ENCODE data around the gene CLDN20.

The CLDN20 gene

DNA sequence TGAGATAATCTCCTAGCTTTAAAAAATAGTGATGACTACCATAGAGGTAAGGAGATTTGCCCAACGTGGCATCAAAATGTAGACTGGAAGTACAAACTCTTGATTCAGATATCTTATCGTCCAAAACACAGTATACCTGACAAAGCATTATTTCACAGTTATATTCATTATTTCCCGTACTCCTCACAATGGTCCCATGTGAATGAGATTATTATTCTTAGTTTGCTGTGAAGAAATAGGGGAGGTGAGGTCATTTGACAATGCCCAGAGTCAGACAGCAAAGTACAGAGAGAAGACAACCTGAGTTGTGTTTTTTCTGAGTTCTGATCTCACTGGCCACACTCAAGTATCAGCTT is 51.7 kb downstream of the CLDN20 start:
- Mint-ChIP-seq H3K4me1 (ENCODE audit: low read depth) (peaks cover 24% of the 10 kb centered on the region), H3K4me3 (peak overlapping the region; percentile 97), H3K27ac (peak overlapping the region; percentile 97), H3K9me3 (no peaks in the 10 kb centered on the region), H3K36me3 (ENCODE audit: low read depth) (peaks cover 19% of the 10 kb centered on the region), H3K27me3 (no peaks in the 10 kb centered on the region)
- intact Hi-C loops (cut with micrococcal nuclease), result loop anchor here (5.0 to 10.0 kb wide), 3 partner anchors 102 to 1707 kb away; no protein-coding TSS in a partner anchor

DNA sequence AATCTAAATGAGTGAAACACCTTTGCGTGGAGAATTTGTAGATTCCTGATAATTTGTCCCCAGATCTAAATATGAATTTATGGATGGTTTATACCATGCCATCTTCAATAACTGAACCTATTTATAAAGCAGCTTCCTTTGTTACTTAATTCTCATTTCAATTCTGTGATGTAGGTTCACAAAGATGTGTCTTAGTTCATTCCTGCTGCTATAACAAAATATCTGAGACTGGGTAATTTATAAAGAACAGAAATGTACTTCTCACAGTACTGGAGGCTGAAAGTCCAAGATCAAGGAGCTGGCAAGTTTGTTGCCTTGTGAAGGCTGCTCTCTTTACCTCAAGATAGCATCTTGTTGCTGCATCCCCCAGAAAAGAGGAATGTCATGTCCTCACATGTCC is 52.6 kb downstream of the CLDN20 start:
- Mint-ChIP-seq H3K27me3 (no peaks in the 10 kb centered on the region), H3K27ac (peak overlapping the region; percentile 30), H3K9me3 (no peaks in the 10 kb centered on the region), H3K36me3 (ENCODE audit: low read depth) (peaks cover 12% of the 10 kb centered on the region), H3K4me1 (ENCODE audit: low read depth) (peaks cover 32% of the 10 kb centered on the region), H3K4me3 (no peak overlapping the region)
- intact Hi-C loops (cut with micrococcal nuclease), result loop anchor here (5.0 to 10.0 kb wide), 3 partner anchors 101 to 1706 kb away; no protein-coding TSS in a partner anchor

DNA sequence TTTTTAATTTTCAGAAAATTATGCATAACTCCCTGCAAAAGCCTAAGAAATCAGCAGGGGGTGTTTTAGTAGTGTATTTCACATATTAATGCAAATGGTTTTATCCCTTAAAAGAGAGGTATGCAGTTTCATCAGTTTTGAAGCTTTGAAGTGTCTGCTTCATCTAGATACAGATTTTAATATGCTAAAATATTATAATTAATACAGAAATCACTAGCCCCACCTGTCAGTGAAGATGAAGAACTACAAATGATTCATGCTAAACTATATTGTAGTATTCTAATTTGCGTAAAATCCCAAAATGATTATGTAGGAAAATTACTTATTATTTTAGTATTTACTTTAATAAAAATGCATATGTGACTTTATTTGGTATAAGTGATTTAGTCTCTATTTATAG is 53.4 kb downstream of the CLDN20 start:
- Mint-ChIP-seq H3K27me3 (no peaks in the 10 kb centered on the region), H3K9me3 (no peaks in the 10 kb centered on the region), H3K4me1 (ENCODE audit: low read depth) (peaks cover 33% of the 10 kb centered on the region), H3K4me3 (no peak overlapping the region), H3K27ac (no peak overlapping the region), H3K36me3 (ENCODE audit: low read depth) (peaks cover 12% of the 10 kb centered on the region)
- intact Hi-C loops (cut with micrococcal nuclease), result loop anchor here (5.0 to 10.0 kb wide), 3 partner anchors 100 to 1705 kb away; no protein-coding TSS in a partner anchor

DNA sequence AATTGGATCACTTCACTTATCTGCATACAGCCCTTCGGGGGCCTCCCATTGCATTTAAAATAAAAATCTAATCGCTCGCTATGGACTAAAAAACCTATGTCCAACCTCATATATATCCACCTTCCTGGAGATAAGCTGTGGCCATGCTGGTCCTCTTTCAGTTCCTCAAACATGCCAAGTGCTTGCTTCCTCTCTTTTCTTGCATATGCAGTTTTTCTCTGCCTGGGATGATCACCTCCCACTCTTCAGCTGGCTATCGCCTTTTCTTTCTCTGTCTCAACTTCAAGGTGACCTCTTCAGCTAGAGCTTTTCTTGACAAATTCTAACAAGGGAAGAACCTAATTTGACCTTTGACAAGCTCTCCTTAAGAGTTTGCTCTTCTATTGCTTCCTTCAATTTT is 56.1 kb downstream of the CLDN20 start:
- no peaks in the 10 kb centered on the region for H3K9me3 Mint-ChIP-seq
- H3K27ac Mint-ChIP-seq, result peak overlapping the region; percentile 75
- no peaks in the 10 kb centered on the region for H3K27me3 Mint-ChIP-seq
- no peaks in the 10 kb centered on the region for H3K36me3 Mint-ChIP-seq (ENCODE audit: low read depth)
- H3K4me1 Mint-ChIP-seq (ENCODE audit: low read depth), result peaks cover 33% of the 10 kb centered on the region
- intact Hi-C loops (cut with micrococcal nuclease), result loop anchor here (5.0 to 10.0 kb wide), 5 partner anchors 97 to 1955 kb away; no protein-coding TSS in a partner anchor
- peak overlapping the region; percentile 68 for H3K4me3 Mint-ChIP-seq

DNA sequence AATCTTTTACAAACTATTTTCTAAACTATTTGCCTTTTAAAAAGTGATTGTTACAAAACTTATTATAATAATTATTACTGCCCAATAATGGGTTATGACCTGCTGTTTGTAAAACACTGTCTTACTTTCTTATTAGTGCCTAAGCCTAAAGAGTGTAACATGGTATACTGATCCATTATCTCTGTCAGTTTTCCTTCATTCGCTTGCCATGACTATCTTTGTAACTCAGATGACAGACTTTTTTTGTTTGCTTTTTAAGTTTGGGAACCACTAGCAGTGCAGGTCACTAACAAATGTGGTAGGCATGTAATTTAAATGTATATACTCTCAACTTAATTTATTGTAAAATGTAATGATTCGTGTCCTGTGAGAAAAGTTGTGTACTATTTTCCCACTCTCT is 60.4 kb downstream of the CLDN20 start:
- Mint-ChIP-seq H3K4me3 (no peak overlapping the region), H3K27ac (no peak overlapping the region), H3K27me3 (no peaks in the 10 kb centered on the region), H3K36me3 (ENCODE audit: low read depth) (no peaks in the 10 kb centered on the region), H3K9me3 (no peaks in the 10 kb centered on the region), H3K4me1 (ENCODE audit: low read depth) (peaks cover 28% of the 10 kb centered on the region)
- intact Hi-C loops (cut with micrococcal nuclease), result loop anchor here (10.0 kb wide), 2 partner anchors 1361 to 1951 kb away; no protein-coding TSS in a partner anchor

DNA sequence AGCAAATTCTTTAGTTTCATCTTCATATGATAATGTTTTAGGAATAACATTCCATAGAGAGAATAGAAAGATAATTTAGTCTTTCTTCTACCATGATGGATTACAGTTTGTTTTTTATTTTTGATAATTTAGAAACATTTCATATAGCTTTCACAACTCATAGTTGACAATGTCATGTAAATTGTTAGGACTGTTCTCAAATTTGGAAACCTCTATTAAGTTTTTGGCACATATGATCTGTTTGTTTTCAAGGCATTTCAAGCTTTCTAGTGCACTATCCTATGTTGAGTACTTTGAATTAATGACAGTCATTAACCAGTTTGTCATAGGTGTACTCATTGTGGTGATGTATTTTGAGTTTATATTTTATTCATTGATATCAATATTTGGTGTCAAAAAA is 61.2 kb downstream of the CLDN20 start:
- H3K9me3 Mint-ChIP-seq, result no peaks in the 10 kb centered on the region
- H3K4me1 Mint-ChIP-seq (ENCODE audit: low read depth), result peaks cover 20% of the 10 kb centered on the region
- no peak overlapping the region for H3K27ac Mint-ChIP-seq
- H3K36me3 Mint-ChIP-seq (ENCODE audit: low read depth), result no peaks in the 10 kb centered on the region
- intact Hi-C loops (cut with micrococcal nuclease), result loop anchor here (10.0 kb wide), 2 partner anchors 1360 to 1950 kb away; no protein-coding TSS in a partner anchor
- no peak overlapping the region for H3K4me3 Mint-ChIP-seq
- no peaks in the 10 kb centered on the region for H3K27me3 Mint-ChIP-seq

DNA sequence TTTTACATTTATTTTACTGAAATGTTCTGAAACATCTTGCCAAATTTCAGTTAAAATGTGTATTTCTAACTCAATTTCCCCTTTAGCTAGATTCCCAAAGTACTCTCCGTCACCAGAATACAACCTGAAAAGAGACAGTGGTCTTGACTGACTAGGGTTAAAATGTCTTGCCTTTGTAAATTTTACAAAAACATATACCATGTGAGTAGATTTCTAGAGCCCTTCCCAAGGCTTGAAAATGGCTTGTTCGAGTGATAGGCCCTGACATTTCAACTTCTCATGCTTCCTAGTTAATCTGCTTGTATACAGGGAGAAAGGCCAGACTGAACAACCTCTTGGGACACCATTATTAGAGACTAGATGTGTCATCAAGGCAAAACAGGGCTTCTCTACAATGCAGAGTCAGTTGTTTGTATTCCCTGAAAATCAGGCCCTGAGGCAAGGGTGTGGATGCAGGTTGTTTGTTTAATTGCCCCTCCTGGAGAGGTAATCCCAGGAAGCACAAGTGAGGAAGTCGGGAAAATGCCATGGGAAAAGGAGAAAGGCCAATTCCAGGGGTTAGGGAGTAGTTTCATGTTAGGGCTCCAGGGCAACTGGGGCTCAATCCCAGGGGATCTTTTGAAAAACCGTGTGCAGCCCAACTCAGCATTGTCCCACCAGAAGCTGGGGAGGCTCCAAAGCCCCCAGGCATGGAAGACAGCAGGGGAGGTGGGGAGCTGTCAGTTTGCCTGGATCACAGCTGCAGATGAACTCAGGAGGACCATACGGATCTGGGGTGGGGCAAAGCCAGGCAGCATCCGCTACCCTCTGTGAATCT is 62.1 kb downstream of the CLDN20 start:
- intact Hi-C loops (cut with micrococcal nuclease), result loop anchor here (10.0 kb wide), 2 partner anchors 1359 to 1949 kb away; no protein-coding TSS in a partner anchor
- H3K4me3 Mint-ChIP-seq, result no peak overlapping the region
- H3K36me3 Mint-ChIP-seq (ENCODE audit: low read depth), result no peaks in the 10 kb centered on the region
- peak overlapping the region; percentile 33 for H3K27ac Mint-ChIP-seq
- no peaks in the 10 kb centered on the region for H3K27me3 Mint-ChIP-seq
- peaks cover 11% of the 10 kb centered on the region for H3K4me1 Mint-ChIP-seq (ENCODE audit: low read depth)
- no peaks in the 10 kb centered on the region for H3K9me3 Mint-ChIP-seq
